Hindlimb muscle (tissue), 1 donor: ENCODE results near the gene KLHDC8B. TPM values are rescaled to one million over a fixed set of nuclear protein-coding genes. Genes with fewer than 3 reads are reported as not detected.
A peak's percentile ranks its signal among the peaks of the same experiment; 100 is the strongest.

Experiments used
- DNase-seq: peaks from one replicate; pipeline ENCODE4 v3.0.0-alpha.2; 2013
- polyA plus RNA-seq: library from polyadenylated mRNA; unstranded; fragments of 120-200 nt; gene quantifications from one replicate; pipeline ENCODE4 v1.2.1, GENCODE V29; 2013; ENCODE audit not compliant: insufficient read length

KLHDC8B gene
- 84.0 TPM for polyA plus RNA-seq

DNA sequence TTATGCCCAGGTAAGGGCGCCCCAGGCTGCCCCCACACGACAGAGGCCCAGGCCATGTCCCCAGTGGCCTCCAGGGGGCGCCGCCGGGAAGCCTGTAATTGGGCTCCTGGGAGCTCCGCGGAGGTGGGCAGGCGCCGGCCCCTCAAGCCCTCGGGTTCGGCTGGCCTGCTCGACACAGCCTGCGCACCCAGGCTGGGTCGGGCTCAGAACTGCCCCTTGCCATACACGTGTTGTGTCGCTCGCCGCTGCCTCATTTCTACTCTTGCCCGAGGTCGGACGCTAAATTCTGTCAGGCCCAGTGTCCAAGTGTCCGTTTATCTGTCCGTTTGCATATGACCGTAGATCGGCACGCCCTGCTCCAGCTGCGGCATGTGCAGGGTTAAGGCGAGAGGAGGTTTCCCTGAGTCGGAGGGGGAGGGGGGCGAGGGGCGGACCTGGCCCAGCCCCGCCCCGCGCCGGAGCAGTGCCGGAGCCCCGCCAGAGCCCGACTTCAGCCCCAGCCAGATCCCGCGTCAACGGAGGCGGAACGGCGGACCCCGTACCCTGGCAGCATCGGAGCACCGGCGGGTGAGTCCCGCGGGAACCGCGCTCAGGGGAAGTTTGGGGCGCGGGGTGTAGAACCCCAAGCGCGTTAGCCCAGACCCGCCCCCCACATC is at the start of gene KLHDC8B:
Gene KLHDC8B, plus strand, starts transcription at position 480 of the 656 bp plus-strand sequence. CDS start 1,172 bp downstream, outside the sequence.
- peak; percentile 88 for DNase-seq

DNA sequence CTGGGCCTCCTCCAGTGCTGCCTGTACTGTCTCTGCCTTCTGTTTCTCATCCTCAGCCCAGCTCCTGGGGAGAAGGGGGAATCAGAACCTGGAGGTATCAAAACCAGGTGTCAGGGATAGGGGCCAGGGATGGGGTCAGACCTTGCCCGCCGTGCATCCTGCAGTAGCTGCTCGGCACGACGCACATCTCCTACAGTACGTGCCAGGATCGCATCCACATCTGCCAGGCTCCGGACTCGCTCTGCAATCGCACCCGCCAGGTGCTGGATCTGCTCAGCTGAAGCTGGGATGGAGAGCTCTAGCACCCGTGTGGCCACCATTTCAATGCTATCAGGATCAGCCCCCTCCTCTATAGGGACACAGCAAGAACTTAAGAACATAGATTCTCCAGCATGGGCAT is 49.4 kb upstream of the KLHDC8B start:
- DNase-seq = no peak

DNA sequence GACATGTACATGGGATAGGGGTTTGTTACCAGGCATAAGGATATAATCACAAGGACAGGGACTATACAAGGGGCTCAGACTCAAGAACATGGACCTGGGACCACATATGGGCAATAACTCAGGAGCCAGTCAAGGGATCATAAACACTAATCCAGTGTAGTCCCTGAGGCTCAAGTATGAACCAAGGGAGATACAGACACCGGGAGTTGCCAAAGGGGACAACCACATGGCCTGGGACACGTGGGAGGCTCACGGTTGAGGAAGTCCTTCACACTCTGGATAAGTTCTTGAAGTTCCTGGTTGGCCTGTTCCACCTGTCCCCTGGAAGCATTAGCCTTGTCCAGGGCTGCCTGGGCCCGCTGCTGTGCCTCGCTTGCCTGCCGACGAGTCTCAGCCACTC is 48.9 kb upstream of the KLHDC8B start:
- DNase-seq = no peak

DNA sequence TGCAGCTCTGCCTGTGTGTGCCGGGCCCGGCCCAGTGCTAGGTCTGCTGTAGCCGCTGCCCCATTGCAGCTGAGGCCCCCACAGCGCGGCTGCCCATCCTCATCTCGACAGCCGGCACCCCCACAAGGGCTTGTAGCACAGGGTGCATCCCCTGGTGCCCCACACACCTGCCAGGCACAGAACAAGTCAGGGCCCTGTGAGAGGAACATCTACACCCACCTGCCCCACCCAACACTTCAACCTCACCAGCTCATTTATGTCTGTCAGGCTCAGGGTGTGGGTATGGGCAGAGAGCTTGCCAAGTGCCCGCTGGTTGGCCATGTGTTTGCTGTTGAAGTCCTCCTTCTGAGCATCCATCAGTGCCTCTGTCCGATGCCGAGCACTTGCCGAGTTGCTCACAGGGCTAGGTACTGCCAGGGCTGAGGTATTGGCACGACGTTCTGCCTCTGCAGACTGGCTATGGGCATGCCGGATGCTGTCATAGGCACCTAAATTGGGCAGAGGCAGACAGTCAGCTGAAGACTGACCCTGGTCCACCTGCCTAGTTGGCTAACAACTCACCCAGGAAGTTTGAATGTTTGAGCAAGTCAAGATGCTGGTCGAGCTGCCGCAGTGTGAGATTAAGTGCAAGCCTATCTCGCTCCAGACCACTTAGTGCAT is 48.4 kb upstream of the KLHDC8B start:
- no peak for DNase-seq

DNA sequence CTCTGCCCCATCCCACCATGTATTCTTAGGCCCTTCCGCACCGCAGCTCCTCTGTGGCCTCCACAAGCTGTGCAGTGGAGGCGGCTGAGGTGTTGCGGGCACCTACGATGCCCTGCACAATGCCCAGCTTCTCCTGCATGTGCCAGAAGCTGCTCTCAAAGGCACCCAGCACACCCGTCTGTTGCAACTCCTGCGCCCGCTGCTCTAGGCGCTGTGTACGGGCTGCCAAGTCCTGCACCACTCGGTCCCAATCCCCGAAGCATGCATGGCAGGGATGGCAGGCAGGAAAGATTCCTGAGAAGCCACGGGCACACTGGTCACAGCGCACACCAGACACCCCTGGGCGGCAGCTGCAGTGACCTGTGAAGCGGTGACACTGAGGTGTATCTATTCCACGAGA is 47.7 kb upstream of the KLHDC8B start:
- DNase-seq = no peak

DNA sequence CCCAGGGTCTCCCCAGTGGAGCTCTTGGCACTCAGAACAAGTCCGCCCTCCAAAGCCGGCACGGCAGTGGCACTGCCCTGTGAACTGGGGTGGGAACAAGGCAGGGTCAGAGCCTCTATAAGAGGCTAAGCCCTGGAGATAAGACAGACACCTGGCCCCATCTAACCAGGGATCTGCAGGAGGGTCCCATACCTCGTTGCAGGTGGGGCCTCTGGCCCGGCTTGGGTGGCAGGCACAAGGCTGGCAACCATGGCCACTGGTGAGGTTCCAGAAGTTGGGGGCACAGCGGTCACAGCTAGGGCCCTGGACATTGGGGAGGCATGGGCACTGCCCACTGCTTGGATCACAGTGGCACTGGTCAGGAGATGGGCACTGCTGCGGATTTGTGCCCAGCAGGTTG is 47.2 kb upstream of the KLHDC8B start:
- no peak for DNase-seq

DNA sequence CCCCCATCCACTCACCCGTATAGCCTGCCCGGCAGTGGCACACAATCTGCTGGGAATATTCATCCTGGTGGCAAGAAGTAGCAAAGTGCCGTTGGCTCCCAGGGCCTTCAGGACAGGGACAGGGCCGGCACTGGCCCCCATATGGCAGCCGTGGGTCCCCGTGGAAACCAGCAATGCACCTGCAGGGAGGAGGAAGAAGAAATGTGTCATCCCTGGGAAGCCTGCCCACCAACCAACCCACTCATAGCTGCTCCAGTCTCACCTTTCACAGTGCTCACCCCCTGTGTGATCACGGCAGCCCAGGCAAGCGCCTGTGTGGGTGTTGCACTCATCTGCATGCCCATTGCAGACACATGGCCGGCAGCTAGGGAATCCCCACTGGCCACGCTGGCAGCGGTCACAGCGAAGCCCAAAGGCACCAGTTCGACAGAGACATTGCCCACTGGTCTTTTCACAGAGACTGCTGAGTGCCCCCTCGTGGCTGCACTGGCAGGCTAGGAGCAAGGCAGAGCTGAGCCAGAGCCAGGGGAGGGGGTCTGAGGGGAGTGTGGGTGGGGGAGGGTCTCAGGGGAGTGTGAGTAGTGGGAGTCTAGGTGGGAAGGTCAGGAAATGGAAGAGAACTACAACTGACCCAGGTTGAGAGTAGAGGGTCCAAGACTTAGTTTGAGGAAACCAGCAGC is 46.3 kb upstream of the KLHDC8B start:
- no peak for DNase-seq

DNA sequence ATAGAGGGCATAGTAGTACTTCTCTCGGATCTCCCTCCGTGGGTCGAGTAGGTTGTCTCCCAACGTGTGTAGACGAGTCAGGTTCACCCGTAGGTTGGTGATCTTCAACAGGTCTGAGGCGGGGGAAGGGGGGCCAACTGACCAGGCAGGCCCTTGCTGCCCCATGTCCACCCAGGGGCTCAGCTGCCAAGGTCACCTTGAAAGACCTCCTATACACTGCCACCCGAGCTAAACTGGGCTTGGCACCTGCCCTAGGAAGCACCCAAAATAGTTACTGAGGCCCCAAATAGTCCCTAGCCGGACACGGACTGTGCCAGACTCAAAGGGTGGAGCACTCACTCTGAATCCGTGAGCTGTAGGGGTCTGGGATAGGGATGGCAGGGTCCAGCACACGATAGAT is 40.4 kb upstream of the KLHDC8B start:
- DNase-seq = no peak

DNA sequence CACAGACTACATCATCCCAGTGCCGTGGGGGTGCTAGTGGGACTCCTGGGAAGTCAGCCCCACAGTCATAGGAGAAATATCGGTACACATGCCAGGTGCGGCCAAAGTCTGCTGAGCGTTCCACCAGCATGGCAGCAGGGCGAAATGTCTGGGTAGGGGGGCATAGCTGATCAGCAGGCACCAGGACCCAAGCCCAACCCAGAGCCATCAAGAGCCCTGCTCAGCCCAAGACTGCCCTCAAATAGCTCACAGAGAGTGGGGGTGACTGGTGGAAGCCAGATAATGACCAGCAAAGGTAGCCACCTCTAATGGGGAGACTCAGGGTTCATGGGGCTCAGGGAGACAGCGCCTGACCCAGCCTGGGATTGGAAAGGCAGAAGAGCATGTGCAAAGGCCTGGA is 39.8 kb upstream of the KLHDC8B start:
- DNase-seq = no peak

DNA sequence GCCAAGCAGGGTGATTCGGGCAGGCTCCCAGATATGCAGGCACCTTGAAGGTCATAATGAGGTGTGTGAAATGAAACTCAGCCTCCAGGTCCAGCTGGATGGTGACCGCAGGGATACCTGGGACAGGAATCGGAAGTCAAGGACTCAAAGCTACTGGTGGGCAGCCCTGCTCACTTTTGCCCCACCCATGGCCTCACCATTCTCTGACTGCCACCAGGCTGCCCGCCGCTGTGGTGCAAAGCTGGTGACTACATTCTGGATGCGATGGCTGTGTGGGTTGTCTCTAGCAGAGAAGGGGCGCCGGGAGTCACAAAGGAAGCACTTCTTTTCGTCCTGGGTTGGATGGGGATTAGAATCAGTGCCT is 39.3 kb upstream of the KLHDC8B start:
- DNase-seq = no peak

DNA sequence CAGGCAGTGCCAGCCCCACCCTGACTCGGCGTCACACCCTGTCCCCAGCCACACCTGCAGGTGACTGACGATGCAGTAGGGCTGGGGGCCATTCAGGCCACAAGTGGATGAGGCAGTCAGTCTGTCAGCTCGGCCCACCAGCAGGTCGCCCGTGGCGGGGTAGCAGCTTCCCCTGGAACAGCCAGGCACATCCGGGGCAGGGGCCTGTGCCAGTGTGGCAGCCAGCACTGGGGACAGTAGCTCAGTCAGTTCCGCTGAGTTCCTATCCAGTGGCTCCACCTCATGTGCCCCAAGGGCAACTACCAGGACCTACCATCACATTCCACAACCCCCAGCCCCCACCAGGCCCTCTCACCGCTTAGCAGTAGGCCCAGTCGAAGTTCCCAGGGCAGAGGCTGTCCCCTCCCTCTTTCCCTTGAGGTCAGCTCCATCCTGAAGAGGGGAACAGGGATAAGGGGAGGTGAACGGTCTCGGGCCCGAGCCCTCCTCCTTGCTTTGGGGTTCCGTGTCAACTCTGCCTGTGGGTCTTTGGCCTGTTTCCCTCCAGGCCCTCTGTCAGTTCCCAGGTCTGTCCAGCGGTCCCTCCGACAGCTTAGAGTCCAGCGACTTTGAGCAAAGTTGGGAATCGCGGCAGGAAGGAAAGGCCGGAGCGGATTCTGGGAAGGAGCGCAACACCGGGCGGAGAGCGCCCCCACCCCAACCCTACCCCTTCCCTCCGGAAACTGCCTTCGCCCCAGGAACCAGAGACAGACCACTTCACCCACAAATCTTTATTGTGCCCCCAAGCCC is 38.8 kb upstream of the KLHDC8B start, which contains the start of gene LAMB2:
Gene LAMB2, minus strand, starts transcription at position 614 of the 789 bp plus-strand sequence. Its CDS starts 183 bp downstream, at position 431.
- peak; percentile 84 for DNase-seq

DNA sequence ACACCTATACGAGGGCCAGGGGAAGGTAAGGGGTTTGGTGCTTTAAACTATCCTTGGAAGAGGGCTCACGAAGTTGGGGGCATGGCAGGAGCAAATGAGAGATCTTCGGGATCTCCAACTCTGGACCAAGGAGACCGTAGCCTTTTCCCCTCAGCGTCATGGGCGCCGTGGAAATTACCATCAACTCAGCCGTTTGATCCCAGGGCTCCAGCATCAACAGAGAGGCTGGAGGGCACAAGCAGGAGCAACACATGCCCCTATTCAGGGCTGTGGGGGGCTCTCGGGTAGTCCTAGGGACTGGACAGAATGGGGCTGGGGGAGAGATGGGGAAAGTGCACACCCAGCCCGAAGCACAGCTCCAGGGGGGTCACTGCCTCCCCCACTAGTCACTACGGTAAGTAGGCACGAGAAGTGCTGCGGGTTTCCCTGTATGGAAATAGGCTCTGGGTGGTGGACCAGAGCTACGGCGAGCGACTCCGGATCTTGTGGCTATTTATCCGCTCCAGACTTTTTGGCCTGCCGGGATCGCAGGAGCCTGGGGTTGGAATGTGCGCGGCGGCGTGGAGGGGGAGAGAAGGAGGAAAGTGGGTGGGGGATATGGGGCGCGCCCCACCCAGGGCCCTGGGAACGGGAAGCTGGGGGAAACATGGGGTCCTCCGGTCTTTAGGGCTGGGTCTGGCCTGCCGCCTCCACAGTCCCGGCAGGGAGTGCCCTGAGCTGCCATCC is 38.0 kb upstream of the KLHDC8B start:
- peak; percentile 89 for DNase-seq

DNA sequence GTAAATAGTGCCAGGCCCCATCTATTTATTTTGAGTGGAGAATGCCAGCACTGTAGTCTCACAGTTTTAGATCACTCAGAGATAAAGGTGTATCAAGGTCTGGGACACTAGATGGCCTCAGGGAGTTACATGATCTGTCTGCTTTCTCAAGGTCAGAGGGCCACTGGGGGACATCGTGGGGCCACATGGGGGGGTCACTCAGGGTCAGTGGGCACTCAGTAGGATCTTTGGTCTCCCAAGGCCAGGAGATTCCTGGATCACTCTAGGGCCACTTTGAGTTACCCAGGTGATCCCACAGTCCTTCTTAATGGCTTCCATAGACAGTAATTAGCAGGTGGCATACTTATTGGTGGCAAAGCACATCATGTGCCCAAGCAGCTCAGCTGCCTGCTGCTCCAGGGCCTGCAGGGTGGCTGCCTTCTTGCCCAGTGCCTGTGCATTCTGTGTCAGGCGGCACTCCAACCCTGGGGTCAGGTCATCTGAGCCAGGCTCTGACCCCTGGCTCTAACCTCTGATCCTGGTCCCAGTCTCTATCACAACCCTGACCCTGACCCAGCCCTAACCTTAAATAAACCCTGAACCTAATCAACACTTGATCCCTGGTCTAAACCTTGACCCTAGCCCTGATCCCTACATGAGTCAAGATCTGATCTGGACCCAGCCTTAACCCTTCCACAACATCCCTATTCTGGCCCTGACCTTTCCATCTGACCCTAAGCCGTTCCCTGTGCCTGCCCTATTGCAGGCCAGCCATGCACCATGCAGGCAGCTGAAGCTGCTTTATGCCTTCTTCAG is 36.7 kb upstream of the KLHDC8B start:
- no peak for DNase-seq

DNA sequence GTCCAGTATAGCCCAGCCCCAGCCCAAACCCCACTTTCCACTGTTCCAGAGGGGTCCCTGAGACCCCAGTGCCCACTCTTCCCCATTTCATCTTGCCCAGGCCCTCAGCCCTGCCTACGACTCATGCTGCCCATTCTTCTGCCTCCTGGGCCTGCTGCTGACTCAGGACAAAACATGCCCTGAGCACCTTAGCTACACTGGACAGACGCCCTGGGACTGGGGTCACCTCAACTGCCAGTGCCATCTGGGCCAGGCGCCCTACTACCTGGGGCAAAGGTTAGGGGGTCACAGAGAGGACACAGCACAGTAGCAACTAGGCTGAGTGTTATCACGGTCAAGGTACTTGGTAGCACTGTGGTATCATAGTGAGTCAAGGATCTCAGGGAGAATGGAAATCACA is 35.9 kb upstream of the KLHDC8B start:
- DNase-seq = no peak

DNA sequence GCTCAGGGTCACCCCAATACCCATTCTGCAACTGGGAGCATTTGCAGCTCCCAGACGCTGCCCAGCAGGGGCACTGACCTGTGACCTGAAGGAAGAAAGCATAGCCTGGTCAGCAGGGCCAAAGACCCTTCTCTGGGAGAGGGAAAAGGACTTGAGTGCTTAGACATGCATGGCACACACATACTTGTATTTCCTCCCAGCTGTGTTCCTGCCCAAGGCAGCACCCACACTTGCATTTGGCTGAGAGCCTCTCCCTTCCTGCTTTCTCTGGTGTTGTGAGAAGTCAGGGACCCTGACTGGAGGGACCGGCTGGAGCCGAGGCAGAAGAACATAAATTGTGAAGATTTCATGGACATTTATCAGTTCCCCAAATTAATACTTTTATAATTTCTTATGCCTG is 31.3 kb upstream of the KLHDC8B start:
- no peak for DNase-seq

DNA sequence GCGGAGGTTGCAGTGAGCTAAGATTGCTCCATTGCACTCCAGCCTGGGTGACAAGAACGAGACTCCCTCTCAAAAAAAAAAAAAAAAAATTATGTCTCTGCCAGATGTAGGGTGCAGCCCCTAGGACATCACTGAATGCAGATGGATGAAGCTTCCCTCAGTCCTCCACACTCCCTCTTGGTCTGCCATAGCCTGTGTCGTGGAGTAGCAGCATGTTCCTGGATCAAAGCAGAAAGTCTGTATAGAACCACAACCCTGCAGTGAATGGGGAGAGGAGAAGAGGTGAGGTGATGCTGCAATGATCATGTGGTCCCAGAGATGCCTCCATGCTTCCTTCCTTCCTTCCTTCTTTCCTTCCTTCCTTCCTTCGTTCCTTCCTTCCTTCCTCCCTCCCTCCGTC is 23.2 kb upstream of the KLHDC8B start:
- DNase-seq = no peak

DNA sequence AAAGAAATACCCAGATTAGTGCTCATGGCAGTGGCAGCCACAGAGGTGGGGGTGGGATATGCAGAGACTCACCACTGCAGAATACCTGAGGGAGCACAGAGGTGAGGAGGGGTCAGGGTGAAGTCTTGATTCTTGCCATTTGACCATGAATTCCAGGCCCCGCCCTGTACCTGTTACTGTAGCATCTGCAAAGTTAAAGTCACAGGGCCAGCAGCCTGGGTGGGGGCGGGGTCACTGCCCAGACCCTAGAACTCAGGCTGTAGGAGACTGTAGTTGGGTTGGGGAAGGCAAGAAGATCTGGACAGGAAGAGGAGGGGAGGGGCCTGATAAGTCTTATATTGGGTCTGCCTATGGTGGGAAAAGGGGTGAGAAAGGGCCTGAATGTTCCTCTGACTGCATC is 19.8 kb upstream of the KLHDC8B start:
- DNase-seq = no peak

DNA sequence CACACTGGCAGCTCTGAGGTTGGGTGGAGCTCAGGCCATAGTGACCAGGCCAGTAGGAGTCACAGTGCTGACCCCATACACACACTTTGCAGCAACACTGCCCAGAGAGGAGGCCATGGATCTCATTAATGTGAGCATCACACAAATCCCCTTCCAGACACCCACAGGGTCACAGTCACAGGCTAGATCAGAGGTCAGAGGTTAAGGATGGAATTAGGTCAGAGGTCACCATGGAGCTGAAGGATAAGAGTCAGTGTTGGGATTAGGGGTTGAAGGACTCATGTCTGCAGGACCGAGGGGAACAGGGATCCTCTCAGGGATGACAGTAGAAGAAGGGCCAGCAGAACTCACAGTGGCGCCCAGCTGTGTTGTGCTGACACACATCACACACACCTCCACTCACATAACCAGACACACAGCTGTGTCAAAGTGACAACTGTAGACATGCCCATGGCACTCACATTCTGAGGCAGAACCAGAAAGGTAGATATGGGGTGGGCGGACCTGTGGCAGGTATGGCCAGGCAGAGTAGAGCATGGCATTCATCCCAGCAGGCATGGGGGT is 18.0 kb upstream of the KLHDC8B start:
- DNase-seq = no peak

DNA sequence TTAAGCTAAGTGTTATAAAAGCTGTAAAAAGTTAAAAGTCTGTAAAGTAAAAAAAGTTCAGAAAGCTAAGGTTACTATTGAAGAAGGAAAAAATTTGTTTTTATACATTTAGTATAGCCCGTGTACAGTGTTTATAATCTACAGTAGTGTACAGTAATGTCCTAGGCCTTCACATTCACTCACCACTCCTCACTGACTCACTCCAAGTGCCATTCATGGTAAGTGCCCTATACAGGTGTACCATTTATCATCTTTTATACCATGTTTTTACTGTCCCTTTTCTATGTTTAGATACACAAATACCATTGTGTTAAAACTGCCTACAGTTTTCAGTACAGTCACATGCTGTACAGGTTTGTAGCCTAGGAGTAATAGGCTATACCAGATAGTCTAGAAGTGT is 14.1 kb upstream of the KLHDC8B start:
- DNase-seq = no peak

DNA sequence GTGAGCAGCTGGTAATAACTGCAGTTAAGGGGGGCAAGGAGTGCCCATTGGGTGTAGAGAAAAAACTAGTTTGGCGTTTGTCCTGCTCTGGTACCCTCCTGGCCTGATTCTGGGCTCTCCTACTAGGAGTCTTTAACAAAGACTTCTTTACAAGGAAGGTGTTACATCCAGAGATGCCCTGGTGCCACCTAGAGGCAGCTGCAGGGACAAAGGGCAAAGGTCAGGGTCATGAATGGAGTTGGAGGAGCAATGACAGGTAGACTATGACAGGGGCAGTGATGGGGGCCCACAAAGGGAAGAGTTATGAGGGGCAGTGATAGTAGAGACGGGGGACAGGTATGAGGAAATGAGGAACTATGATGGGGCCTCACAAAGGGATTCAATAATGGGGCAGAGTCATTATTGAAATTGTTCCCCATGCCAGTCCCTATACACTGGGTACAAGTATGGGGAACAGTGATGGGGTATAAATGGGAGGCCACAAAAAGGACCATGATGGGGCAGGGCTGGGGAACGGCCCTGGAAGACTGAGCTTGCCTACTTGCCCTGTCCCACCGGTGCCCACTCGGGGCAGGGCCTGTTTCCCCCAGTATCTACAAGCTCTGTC is 13.2 kb upstream of the KLHDC8B start:
- no peak for DNase-seq

DNA sequence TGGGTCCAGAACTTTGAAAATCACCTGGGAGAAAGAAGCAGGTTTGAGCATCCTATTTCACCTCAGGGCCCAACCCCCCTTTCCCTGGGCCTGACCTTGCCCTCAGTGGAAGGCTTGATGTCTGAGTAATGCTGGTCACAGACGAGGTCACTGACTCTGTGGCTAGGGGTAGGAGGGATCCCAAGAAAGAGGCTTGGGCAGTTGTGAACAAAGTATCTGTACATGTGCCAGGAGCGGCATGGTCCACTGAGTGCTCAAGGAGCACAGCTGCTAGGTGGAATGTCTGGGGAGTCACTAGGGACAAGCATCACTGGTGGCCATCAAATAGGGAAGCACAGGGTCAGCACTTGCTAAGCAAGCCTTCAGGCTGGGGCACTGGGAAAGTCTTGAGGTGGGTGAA is 12.6 kb upstream of the KLHDC8B start:
- no peak for DNase-seq
